GM12892 (cell line): Measurements from ENCODE around the gene SERP1. TPM values are rescaled to one million over a fixed set of nuclear protein-coding genes. Genes with fewer than 3 reads are reported as not detected.

Experiments
- DNase-seq: peaks from one replicate; pipeline ENCODE4 v3.0.0; 2011; ENCODE audit not compliant: insufficient read length
- FAIRE-seq: peaks from 2 replicates; lab custom pipeline; 2011; peaks lifted over from hg19 to GRCh38; lab: Jason Lieb, UNC
- POLR2A ChIP-seq: IDR thresholded peaks from 2 replicates; pipeline ENCODE4 v1.6.1; 2011; ENCODE audit warnings: low read depth, low read length, control low read depth
- POLR2AphosphoS5 ChIP-seq: IDR thresholded peaks from 2 replicates; pipeline ENCODE4 v1.6.1; 2011; ENCODE audit warnings: low read depth, low read length, control low read depth
- TAF1 ChIP-seq: IDR thresholded peaks from 2 replicates; pipeline ENCODE4 v1.6.1; 2011; ENCODE audit warnings: low read depth, mild to moderate bottlenecking, control low read depth, low read length, borderline replicate concordance
- polyA plus RNA-seq: library from polyadenylated mRNA; unstranded; fragments of >200 nt; gene quantifications from one replicate; pipeline ENCODE4 v1.2.1, GENCODE V29; 2012; ENCODE audit warnings: missing spikeins, inconsistent platforms; ENCODE audit not compliant: missing spikeins

SERP1 gene
- 83.7 TPM for polyA plus RNA-seq

DNA sequence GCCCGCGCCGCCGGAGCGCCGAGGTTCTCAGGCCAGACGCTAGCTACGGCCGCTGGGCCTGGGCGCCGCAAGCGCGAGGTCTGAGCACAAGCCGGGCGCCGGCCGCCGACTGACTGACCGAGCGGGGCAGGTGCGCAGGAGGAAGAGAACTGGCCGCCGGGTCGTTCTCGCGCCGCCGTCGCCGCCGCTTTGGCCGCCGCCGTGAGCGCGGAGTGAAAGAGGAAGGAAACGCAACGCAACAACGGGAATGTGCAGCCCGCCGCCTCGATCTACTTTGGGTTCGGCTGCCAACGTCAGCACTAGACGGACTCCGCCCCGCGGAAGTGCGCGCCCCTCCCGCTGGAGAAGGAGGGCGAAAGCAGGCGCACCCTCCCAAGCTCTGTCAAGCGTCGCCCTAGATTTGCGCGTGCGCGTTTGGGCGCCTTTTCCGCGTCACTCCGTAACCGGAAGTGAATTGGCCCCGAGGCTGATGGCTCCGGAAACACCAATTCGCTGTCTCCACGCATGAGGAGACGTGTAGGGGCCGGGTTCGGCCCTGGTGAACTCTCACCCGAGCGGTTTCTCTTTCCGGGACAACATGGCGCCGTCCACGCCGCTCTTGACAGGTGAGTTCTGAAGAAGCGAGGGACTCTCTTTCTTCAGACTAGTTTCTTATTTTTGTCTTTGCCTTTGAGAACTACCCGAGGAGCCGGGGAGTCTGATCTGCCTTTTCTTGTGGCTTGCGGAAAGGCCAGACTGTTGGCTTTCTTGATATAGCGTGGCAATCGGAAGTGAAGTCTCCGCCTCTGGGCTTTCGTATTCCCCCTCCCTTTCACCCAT is at the start of gene SERP1, which contains the start of gene EIF2A:
Gene SERP1, minus strand, starts transcription at position 271 of the 819 bp plus-strand sequence. CDS start 361 bp downstream, outside the sequence.
Gene EIF2A, plus strand, starts transcription at position 562 of the 819 bp plus-strand sequence. Its CDS starts 16 bp downstream, at position 578.
- TF ChIP-seq POLR2AphosphoS5: peak; percentile 95
- TF ChIP-seq TAF1: peak; percentile 89
- TF ChIP-seq POLR2A: peak; percentile 97
- DNase-seq (peak; percentile 65), FAIRE-seq (peak; percentile 96)

DNA sequence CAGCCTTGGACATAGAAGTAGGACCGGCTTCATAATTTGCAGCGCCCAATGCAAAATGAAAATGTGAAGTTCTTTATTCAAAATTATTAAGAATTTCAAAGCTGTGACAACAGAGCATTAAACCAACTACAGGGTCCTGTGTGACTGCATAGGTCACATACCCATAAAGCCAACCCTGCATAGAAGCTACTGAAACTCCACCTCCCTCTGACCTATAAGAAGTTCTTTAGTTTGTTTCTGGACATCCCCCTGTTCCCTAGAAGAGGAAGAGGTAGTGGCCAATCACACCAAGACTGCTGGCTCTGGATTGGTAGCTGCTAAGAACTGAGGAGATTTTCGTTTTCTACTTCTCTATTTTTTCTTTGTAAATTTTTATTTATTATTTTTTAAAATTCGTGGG is 47.9 kb upstream of the SERP1 start:
- FAIRE-seq (no peak), DNase-seq (no peak)
- no peak for TF ChIP-seq POLR2AphosphoS5
- TF ChIP-seq POLR2A: no peak
- no peak for TF ChIP-seq TAF1

DNA sequence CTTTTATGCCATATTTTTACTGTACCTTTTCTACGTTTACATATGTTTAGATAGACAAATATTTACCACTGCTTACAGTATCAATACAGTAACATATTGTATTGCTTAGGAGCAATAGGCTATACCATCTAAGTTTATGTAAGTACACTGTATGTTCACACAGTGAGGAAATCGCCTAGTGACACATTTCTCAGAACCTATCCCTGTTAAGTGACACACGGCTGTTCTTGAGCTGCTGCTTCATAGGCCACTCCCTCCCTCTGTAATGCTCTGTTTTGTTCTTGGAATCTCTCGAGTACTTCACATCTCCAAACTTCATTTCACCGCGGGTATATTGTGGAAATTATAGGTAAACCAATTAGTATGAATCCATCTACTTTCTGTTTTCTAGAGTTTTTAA is 43.5 kb upstream of the SERP1 start:
- no peak for DNase-seq
- TF ChIP-seq POLR2A: no peak
- no peak for TF ChIP-seq POLR2AphosphoS5
- TF ChIP-seq TAF1: no peak
- FAIRE-seq: no peak

DNA sequence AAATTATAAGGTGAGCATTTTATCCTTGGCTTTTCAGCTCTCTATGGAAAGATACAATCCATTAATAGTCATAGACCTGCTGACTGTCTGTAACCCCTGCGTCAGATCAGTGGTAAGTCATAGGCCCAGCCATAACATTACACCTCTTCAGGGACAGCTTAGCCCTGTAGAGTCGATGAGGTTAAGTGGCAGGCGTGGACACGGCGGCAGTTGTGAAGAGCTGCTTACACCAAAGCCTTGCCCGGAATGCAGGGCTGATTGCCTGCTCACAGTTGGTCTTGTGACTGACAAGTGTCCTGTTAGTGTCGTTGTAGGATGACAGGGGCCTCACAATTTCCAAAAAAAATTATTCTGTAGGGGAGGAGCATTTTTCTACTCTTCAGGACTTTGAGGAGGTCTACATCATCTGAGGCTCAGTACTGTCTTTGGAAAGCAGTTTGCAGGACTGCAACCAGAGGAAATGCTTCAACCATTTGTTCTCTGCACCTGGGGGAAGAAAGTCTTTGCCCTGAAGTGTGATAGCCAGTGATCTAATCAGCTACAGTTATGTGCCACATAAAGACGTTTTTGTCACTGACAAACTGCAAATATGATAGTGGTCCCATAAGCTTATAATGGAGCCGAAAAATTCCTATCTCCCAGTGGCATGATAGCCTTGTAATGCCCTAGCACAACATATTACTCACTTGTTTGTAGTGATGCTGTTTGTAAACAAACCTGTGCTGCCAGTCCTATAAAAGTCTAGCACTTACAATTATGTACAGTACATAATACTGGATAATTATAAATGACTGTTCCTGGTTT is 41.9 kb upstream of the SERP1 start:
- DNase-seq (no peak), FAIRE-seq (no peak)
- no peak for TF ChIP-seq POLR2A
- no peak for TF ChIP-seq POLR2AphosphoS5
- no peak for TF ChIP-seq TAF1

DNA sequence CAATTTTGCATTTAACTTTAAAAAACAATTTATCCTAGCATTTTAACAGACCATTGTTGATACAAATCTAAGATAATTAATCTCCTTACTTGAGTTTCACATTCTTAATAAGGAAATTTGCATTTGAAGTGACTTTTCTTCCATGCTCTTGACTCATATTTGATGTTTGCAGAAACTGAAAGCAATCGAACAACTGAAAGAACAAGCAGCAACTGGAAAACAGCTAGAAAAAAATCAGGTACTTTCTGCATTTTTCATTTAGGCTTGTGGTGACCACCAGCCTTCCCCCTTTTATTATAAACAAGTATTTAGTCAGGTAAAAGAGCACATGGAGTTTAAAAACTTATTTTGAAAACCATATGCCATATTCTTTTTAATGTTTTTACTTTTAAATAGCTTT is 36.7 kb upstream of the SERP1 start:
- DNase-seq (peak; percentile 8), FAIRE-seq (no peak)
- TF ChIP-seq TAF1 (no peak), POLR2AphosphoS5 (no peak), POLR2A (no peak)

DNA sequence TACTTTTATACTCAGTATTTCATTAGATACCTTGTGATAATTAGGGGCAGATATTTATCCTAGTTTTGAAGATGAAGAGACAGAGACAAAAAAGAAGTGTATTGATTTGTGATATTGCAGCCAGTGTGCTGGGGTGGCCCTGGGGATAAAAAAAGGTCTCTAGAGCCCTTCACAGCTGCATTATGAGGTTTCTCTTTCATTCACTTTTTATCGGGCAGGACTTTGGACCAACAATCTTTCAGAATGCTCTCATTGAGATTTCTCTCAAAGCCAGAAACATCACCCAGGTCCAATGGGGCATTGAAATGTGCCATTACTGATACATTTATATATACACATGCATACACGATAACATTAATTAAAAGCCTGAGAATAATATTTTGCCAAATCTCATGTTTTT is 36.3 kb upstream of the SERP1 start:
- TF ChIP-seq POLR2A (no peak), TAF1 (no peak), POLR2AphosphoS5 (no peak)
- FAIRE-seq (peak; percentile 84), DNase-seq (peak; percentile 13)

DNA sequence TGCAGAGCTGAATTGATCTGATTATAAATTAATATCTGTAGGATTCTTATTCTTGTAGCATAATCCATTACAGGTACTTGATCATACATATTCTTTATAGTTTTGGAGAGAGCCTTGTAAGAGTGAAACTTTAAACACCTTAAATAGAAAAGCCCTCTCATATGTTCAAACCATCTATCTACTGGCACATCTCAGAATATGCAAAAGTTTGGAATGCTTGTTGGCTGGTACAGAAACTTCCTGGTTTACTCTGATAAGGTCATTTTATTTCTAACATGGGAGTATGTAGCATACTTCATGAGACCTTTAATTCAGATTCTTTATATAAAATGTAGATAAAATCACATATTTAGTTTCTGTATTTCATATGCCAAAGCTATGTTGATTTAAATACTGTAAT is 34.9 kb upstream of the SERP1 start:
- TF ChIP-seq POLR2AphosphoS5: no peak
- no peak for TF ChIP-seq POLR2A
- no peak for FAIRE-seq
- DNase-seq: no peak

DNA sequence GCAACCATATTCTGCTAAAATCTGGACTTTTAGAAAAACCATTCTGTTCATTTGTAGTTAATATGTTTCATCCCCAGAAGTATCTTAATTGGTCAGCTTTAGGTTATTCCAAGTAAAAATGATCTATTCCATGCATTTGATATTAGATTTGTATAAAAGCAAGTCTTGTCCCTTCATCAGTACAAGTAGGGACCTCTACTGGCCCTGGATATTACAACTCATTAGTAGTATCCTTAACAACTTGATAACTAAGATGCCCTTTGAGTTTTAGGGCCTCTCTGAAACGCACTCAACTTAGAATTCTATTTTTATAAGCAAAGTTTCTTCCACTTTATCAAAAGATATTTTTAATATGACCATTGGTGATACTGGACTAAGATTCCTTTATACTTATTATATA is 31.6 kb upstream of the SERP1 start:
- FAIRE-seq: no peak
- TF ChIP-seq TAF1: no peak
- TF ChIP-seq POLR2AphosphoS5: no peak
- no peak for TF ChIP-seq POLR2A

DNA sequence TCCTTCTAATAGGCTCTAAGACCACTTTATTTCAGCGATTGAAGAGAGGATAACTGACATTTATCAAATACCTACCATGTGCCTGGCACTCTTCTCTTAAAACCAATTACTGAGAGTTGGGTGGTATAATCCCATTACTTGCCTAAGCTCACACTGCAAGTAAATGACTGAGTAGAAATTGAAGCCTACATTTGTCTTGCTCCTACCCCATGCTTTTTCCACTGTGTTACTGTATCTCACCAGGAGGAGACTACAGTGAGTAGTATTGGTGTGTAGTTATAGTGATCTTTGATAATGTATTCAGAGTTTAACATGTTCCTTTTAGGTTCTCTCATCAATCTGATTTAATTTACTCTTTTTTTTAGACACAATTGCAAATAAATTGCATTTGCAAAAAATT is 21.0 kb upstream of the SERP1 start:
- FAIRE-seq: no peak
- no peak for TF ChIP-seq POLR2A
- no peak for TF ChIP-seq TAF1
- no peak for TF ChIP-seq POLR2AphosphoS5
- DNase-seq: no peak

More for the DNA sequence above, 31.6 kb upstream of the SERP1 start:
- DNase-seq: no peak

DNA sequence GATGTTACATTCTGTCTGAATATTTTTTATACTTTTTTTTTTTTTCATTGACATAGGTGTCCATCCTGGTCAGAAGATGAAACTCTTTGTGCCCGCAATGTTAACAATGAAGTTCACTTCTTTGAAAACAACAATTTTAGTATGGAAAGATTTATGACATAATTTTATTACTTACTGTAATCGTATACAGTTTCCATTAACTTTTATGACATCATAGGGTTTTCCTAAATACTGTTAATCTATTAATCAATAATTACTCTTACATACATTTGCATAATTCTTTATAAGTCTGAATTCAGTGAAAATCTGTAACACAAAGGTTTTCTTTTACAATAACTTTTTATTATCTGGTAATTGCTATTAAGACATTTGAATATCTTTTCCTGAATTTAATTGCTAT is 17.9 kb upstream of the SERP1 start:
- no peak for TF ChIP-seq POLR2A
- no peak for TF ChIP-seq TAF1
- TF ChIP-seq POLR2AphosphoS5: no peak
- FAIRE-seq (no peak), DNase-seq (no peak)

DNA sequence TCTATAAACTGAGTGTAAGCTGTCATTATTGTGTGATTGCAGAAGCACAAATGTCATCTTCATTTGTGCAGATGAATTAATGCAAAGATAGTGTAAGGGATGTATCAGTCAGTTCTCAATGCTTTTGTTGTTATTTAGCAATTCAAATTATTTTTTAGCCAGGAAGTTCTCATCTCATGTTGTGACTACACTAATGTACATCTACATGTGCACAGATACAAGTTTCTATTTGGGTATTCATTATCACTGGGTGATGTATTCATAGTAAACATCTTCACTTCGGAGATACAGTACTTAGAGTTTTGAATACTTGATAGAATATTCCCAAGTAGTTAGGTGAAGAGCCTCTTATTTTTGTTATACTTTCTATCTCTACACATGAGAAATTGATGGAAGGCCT is 11.4 kb upstream of the SERP1 start:
- no peak for TF ChIP-seq TAF1
- TF ChIP-seq POLR2AphosphoS5: no peak
- no peak for TF ChIP-seq POLR2A
- DNase-seq: no peak
- FAIRE-seq: peak; percentile 21
